H9 (cell line): ENCODE data around the gene DMBT1. TPM values are rescaled to one million over a fixed set of nuclear protein-coding genes. Genes with fewer than 3 reads are reported as not detected.
A peak's percentile ranks its signal among the peaks of the same experiment; 100 is the strongest.

ENCODE experiments used
- DNase-seq: peaks from one replicate; pipeline ENCODE4 v3.0.0-alpha.2; 2017
- H2AFZ ChIP-seq: one replicate; pipeline ENCODE4 v1.6.1; 2013; ENCODE audit warnings: mild to moderate bottlenecking, low read length, control low read depth, moderate library complexity
- H2AK5ac ChIP-seq: 2 replicates; pipeline ENCODE4 v1.6.1; 2013; ENCODE audit warnings: low read length, control low read depth, mixed read lengths; ENCODE audit not compliant: insufficient read length
- H2BK120ac ChIP-seq: one replicate; pipeline ENCODE4 v1.6.1; 2013; ENCODE audit warnings: low read depth, mild to moderate bottlenecking, low read length, control low read depth, inconsistent platforms; ENCODE audit not compliant: poor library complexity, severe bottlenecking
- H2BK12ac ChIP-seq: 2 replicates; pipeline ENCODE4 v1.6.1; 2013; ENCODE audit warnings: low read length, control low read depth, mixed read lengths, low read depth; ENCODE audit not compliant: insufficient read length
- H2BK15ac ChIP-seq: 2 replicates; pipeline ENCODE4 v1.6.1; 2013; ENCODE audit warnings: low read depth, low read length, control low read depth
- H2BK20ac ChIP-seq: one replicate; pipeline ENCODE4 v1.6.1; 2013; ENCODE audit warnings: low read depth, mild to moderate bottlenecking, low read length, control low read depth, inconsistent platforms; ENCODE audit not compliant: poor library complexity, severe bottlenecking
- H2BK5ac ChIP-seq: 2 replicates; pipeline ENCODE4 v1.6.1; 2013; ENCODE audit warnings: low read length, control low read depth, mixed read lengths; ENCODE audit not compliant: insufficient read length
- H3K14ac ChIP-seq: 2 replicates; pipeline ENCODE4 v1.6.1; 2013; ENCODE audit warnings: low read length, control low read depth; ENCODE audit not compliant: insufficient read depth
- H3K18ac ChIP-seq: 2 replicates; pipeline ENCODE4 v1.6.1; 2013; ENCODE audit warnings: low read depth, mild to moderate bottlenecking, mixed read lengths, low read length, control low read depth; ENCODE audit not compliant: insufficient read length
- H3K23ac ChIP-seq: 2 replicates; pipeline ENCODE4 v1.6.1; 2013; ENCODE audit warnings: low read length, control low read depth, mixed read lengths, low read depth; ENCODE audit not compliant: insufficient read length
- H3K23me2 ChIP-seq: 2 replicates; pipeline ENCODE4 v1.6.1; 2013; ENCODE audit warnings: low read depth, mild to moderate bottlenecking, mixed read lengths, low read length, control low read depth; ENCODE audit not compliant: insufficient read length, poor library complexity, severe bottlenecking
- H3K27ac ChIP-seq: 2 replicates; pipeline ENCODE4 v1.5.1; 2013; ENCODE audit warnings: low read length, control low read depth, mixed read lengths, low read depth; ENCODE audit not compliant: insufficient read length
- H3K27me3 ChIP-seq: 2 replicates; pipeline ENCODE4 v1.6.1; 2013; ENCODE audit warnings: low read length, control low read depth, inconsistent platforms; ENCODE audit not compliant: insufficient read depth
- H3K4ac ChIP-seq: 2 replicates; pipeline ENCODE4 v1.6.1; 2013; ENCODE audit warnings: low read depth, mild to moderate bottlenecking, control low read depth, inconsistent platforms, low read length, moderate library complexity
- H3K4me1 ChIP-seq: 2 replicates; pipeline ENCODE4 v1.6.1; 2013; ENCODE audit warnings: low read length, control low read depth, inconsistent platforms; ENCODE audit not compliant: insufficient read depth
- H3K4me2 ChIP-seq: 2 replicates; pipeline ENCODE4 v1.6.1; 2013; ENCODE audit warnings: low read length, control low read depth, mixed read lengths; ENCODE audit not compliant: insufficient read length, insufficient read depth
- H3K56ac ChIP-seq: 2 replicates; pipeline ENCODE4 v1.6.1; 2013; ENCODE audit warnings: low read depth, mild to moderate bottlenecking, mixed read lengths, low read length, control low read depth; ENCODE audit not compliant: insufficient read length
- H3K79me1 ChIP-seq: 2 replicates; pipeline ENCODE4 v1.6.1; 2013; ENCODE audit warnings: low read depth, mild to moderate bottlenecking, moderate library complexity, low read length, control low read depth, inconsistent platforms; ENCODE audit not compliant: insufficient read depth, poor library complexity, severe bottlenecking
- H3K79me2 ChIP-seq: 2 replicates; pipeline ENCODE4 v1.6.1; 2013; ENCODE audit warnings: low read length, control low read depth, inconsistent platforms; ENCODE audit not compliant: insufficient read depth
- H3K9ac ChIP-seq: 2 replicates; pipeline ENCODE4 v1.6.1; 2013; ENCODE audit warnings: low read length, control low read depth, mixed read lengths; ENCODE audit not compliant: insufficient read length; ENCODE audit errors: extremely low read depth
- H3K9me3 ChIP-seq: one replicate; pipeline ENCODE4 v1.6.1; 2013; ENCODE audit warnings: low read depth, low read length, inconsistent platforms; ENCODE audit not compliant: control insufficient read depth
- H3T11ph ChIP-seq: one replicate; pipeline ENCODE4 v1.6.1; 2013; ENCODE audit warnings: mild to moderate bottlenecking, low read length, control low read depth, inconsistent platforms
- H4K20me1 ChIP-seq: one replicate; pipeline ENCODE4 v1.6.1; 2013; ENCODE audit not compliant: control insufficient read depth, insufficient read length, insufficient read depth
- H4K5ac ChIP-seq: 2 replicates; pipeline ENCODE4 v1.6.1; 2013; ENCODE audit warnings: low read depth, mild to moderate bottlenecking, mixed read lengths, low read length, control low read depth; ENCODE audit not compliant: insufficient read length
- H4K8ac ChIP-seq: replicated peaks from 2 replicates; pipeline ENCODE4 v1.6.1; 2013; ENCODE audit warnings: low read length, control low read depth, mixed read lengths, low read depth; ENCODE audit not compliant: insufficient read length
- H4K91ac ChIP-seq: 2 replicates; pipeline ENCODE4 v1.6.1; 2013; ENCODE audit warnings: low read depth, mild to moderate bottlenecking, moderate library complexity, mixed read lengths, low read length, control low read depth; ENCODE audit not compliant: insufficient read length
- H3K27ac Mint-ChIP-seq, 3 experiments: 2 replicates in 2 of 3; 3 replicates in 1 of 3; pipeline ENCODE4 v1.8.0; 2020 to 2021; ENCODE audit warnings: mixed read lengths in 3 of 3, mild to moderate bottlenecking in 1 of 3, moderate library complexity in 1 of 3
- H3K27me3 Mint-ChIP-seq: 2 replicates; pipeline ENCODE4 v1.8.0; 2021; ENCODE audit warnings: low read depth, mild to moderate bottlenecking, moderate library complexity, mixed read lengths
- H3K36me3 Mint-ChIP-seq, 3 experiments: 2 replicates in 2 of 3; 3 replicates in 1 of 3; pipeline ENCODE4 v1.8.0; 2020 to 2021; ENCODE audit warnings: low read depth in 3 of 3, mixed read lengths in 3 of 3; ENCODE audit not compliant: insufficient read depth in 1 of 3
- H3K4me1 Mint-ChIP-seq, 2 experiments: 2 replicates each; pipeline ENCODE4 v1.8.0; 2020; ENCODE audit warnings: mixed read lengths in 2 of 2
- H3K4me3 Mint-ChIP-seq, 2 experiments: 2 replicates in 1 of 2; 3 replicates in 1 of 2; pipeline ENCODE4 v1.8.0; 2020 to 2021; ENCODE audit warnings: mild to moderate bottlenecking in 2 of 2, mixed read lengths in 2 of 2, moderate library complexity in 1 of 2
- H3K9me3 Mint-ChIP-seq, 2 experiments: 2 replicates in 1 of 2; 3 replicates in 1 of 2; pipeline ENCODE4 v1.8.0; 2020; ENCODE audit warnings: mild to moderate bottlenecking in 2 of 2, mixed read lengths in 2 of 2, moderate library complexity in 1 of 2
- WGBS: extraction: QIAGEN DNeasy Blood & Tissue Kit; methylation state at CpG from one replicate; pipeline ENCODE4 v1.1.7; 2013; ENCODE audit warnings: missing lambda C conversion rate, low lambda C conversion rate, mixed read lengths; ENCODE audit not compliant: insufficient read length; ENCODE audit errors: extremely low coverage; 5-methylcytosine and 5-hydroxymethylcytosine counted together
- total RNA-seq: library from RNA; stranded (reverse); gene quantifications from 2 replicates; pipeline ENCODE4 v1.2.1, GENCODE V29; 2021
- TF ChIP-seq, protein P1 (sequence below): fragments of 200-600 bp; sonication (generic); conservative IDR thresholded peaks from 3 replicates; pipeline ENCODE4 v1.8.0; 2021; ENCODE audit warnings: antibody characterized with exemption, mild to moderate bottlenecking

Gene DMBT1
- total RNA-seq, 1 experiment from 2014 or later, result 0.04 TPM

GRCh38 chr10:122525788-122526187, 34.8 kb upstream of the DMBT1 start:
- H3K23me2 ChIP-seq, result no peaks in the 10 kb centered on the region

More at GRCh38 chr10:122525788-122526187, 34.8 kb upstream of the DMBT1 start:
- no peaks in the 10 kb centered on the region for H3K27me3 ChIP-seq
- DNase-seq, result no peak
- Mint-ChIP-seq H3K27me3 (no peaks in the 10 kb centered on the region), H3K27ac (no peak overlapping the region), H3K4me3 (no peak overlapping the region), H3K9me3 (peaks cover 4 to 8% of the 10 kb centered on the region in 2 experiments; a peak in 4 of 5 replicates), H3K36me3 (peaks cover 0 to 2% (median 0%) of the 10 kb centered on the region in 3 experiments; a peak in 2 of 7 replicates), H3K4me1 (peaks cover 3 to 5% of the 10 kb centered on the region in 2 experiments; a peak in 1 of 4 replicates)
- H4K8ac ChIP-seq, result no peak overlapping the region
- TF ChIP-seq, protein P1, sequence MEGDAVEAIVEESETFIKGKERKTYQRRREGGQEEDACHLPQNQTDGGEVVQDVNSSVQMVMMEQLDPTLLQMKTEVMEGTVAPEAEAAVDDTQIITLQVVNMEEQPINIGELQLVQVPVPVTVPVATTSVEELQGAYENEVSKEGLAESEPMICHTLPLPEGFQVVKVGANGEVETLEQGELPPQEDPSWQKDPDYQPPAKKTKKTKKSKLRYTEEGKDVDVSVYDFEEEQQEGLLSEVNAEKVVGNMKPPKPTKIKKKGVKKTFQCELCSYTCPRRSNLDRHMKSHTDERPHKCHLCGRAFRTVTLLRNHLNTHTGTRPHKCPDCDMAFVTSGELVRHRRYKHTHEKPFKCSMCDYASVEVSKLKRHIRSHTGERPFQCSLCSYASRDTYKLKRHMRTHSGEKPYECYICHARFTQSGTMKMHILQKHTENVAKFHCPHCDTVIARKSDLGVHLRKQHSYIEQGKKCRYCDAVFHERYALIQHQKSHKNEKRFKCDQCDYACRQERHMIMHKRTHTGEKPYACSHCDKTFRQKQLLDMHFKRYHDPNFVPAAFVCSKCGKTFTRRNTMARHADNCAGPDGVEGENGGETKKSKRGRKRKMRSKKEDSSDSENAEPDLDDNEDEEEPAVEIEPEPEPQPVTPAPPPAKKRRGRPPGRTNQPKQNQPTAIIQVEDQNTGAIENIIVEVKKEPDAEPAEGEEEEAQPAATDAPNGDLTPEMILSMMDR, result peak; percentile 62; the same call in 2 of the 3 replicates
- H3K23ac ChIP-seq, result no peak overlapping the region
- no peak overlapping the region for H3K14ac ChIP-seq
- no peak overlapping the region for H3K9ac ChIP-seq
- H3K4me1 ChIP-seq, result no peaks in the 10 kb centered on the region
- H3K79me2 ChIP-seq, result no peaks in the 10 kb centered on the region
- H2BK120ac ChIP-seq, result no peak overlapping the region
- no peak overlapping the region for H2BK20ac ChIP-seq
- no CpG with 5 or more reads among the region's 6 CpGs for WGBS
- H3K56ac ChIP-seq, result no peak overlapping the region
- H3K79me1 ChIP-seq, result no peaks in the 10 kb centered on the region
- H4K20me1 ChIP-seq, result no peaks in the 10 kb centered on the region
- H3T11ph ChIP-seq, result no peak overlapping the region
- H3K9me3 ChIP-seq, result no peaks in the 10 kb centered on the region
- no peak overlapping the region for H2BK12ac ChIP-seq
- H4K91ac ChIP-seq, result no peak overlapping the region
- no peak overlapping the region for H3K4me2 ChIP-seq
- H3K4ac ChIP-seq, result no peak overlapping the region
- H3K18ac ChIP-seq, result no peak overlapping the region
- no peak overlapping the region for H2AFZ ChIP-seq
- no peak overlapping the region for H2BK15ac ChIP-seq
- H4K5ac ChIP-seq, result no peak overlapping the region
- H2AK5ac ChIP-seq, result no peak overlapping the region
- H3K27ac ChIP-seq, result no peak overlapping the region
- H2BK5ac ChIP-seq, result no peak overlapping the region
